Activated CD8-positive, alpha-beta T cell treated with anti-CD3 and anti-CD28 coated beads for 36 hours (primary cell): ENCODE data around the gene PPP4R1. TPM values are rescaled to one million over a fixed set of nuclear protein-coding genes. Genes with fewer than 3 reads are reported as not detected.

Source experiments
- ATAC-seq: fragments of 200-7000 bp; cut with Tn5 transposase; one replicate; pipeline ENCODE4 v1.10.0; 2021; ENCODE audit warnings: mild to moderate bottlenecking, moderate library complexity
- CTCF ChIA-PET: fragments of 350-600 bp; sonication (Branson Sonifier 250); formaldehyde crosslinking; loops from one replicate; lab custom pipeline; 2021; ENCODE audit warnings: antibody characterized with exemption; lab: Charles Lee
- POLR2A ChIA-PET: fragments of 350-600 bp; sonication (Branson Sonifier 250); formaldehyde crosslinking; loops from one replicate; lab custom pipeline; 2021; ENCODE audit warnings: antibody characterized with exemption; lab: Charles Lee
- DNase-seq: peaks from one replicate; pipeline ENCODE4 v3.0.0-alpha.2; 2020
- H3K27ac Mint-ChIP-seq: one replicate; pipeline ENCODE4 v1.8.0; 2021; ENCODE audit warnings: mild to moderate bottlenecking, mixed read lengths
- H3K27me3 Mint-ChIP-seq: one replicate; pipeline ENCODE4 v1.8.0; 2021; ENCODE audit warnings: mixed read lengths
- H3K36me3 Mint-ChIP-seq: one replicate; pipeline ENCODE4 v1.8.0; 2021; ENCODE audit warnings: low read depth, mixed read lengths
- H3K4me1 Mint-ChIP-seq: one replicate; pipeline ENCODE4 v1.8.0; 2021; ENCODE audit warnings: low read depth, mixed read lengths
- H3K4me3 Mint-ChIP-seq: one replicate; pipeline ENCODE4 v1.8.0; 2021; ENCODE audit warnings: mild to moderate bottlenecking, moderate library complexity, mixed read lengths
- H3K9me3 Mint-ChIP-seq: one replicate; pipeline ENCODE4 v1.8.0; 2021; ENCODE audit warnings: mixed read lengths
- CTCF ChIP-seq: fragments of 200-600 bp; IDR thresholded peaks from one replicate; pipeline ENCODE4 v1.8.0; 2022; ENCODE audit warnings: antibody characterized with exemption, mild to moderate bottlenecking
- intact Hi-C: fragments of 100-400 bp; cut with micrococcal nuclease; formaldehyde crosslinking; loops from one replicate; pipeline ENCODE4 v1.10.0; 2022
- total RNA-seq, 2 experiments: library from RNA; stranded (reverse); gene quantifications; one replicate each; pipeline ENCODE4 v1.2.3, GENCODE V29; 2021

PPP4R1 gene
- total RNA-seq, 2 experiments from 2014 or later: 31.4 to 31.7 TPM

GRCh38 chr18:9606039-9606438 is 8.3 kb downstream of the PPP4R1 start:
- CTCF ChIA-PET: interaction anchor here (1.0 kb wide), 1 partner anchor 10 kb away, joined by 3 read pairs; no protein-coding TSS in a partner anchor
- no peak for ATAC-seq
- no peak for TF ChIP-seq CTCF
- DNase-seq: no peak
- H3K9me3 Mint-ChIP-seq: peaks cover 2% of the 10 kb centered on the region
- H3K4me3 Mint-ChIP-seq: no peak overlapping the region
- H3K27ac Mint-ChIP-seq: no peak overlapping the region
- H3K4me1 Mint-ChIP-seq: peaks cover 32% of the 10 kb centered on the region
- POLR2A ChIA-PET: no interaction called here
- intact Hi-C loops: no loop called here
- peaks cover 8% of the 10 kb centered on the region for H3K36me3 Mint-ChIP-seq
- H3K27me3 Mint-ChIP-seq: no peaks in the 10 kb centered on the region

- ChIA-PET CTCF (no interaction called here), POLR2A (interaction anchor here (0.6 kb wide), 1 partner anchor 9 kb away, joined by 3 read pairs; no protein-coding TSS in a partner anchor)
- no peak for TF ChIP-seq CTCF
- peaks cover 26% of the 10 kb centered on the region for H3K4me1 Mint-ChIP-seq
- H3K36me3 Mint-ChIP-seq: peaks cover 10% of the 10 kb centered on the region
- H3K27me3 Mint-ChIP-seq: no peaks in the 10 kb centered on the region
- intact Hi-C loops: no loop called here
- DNase-seq: no peak
- H3K9me3 Mint-ChIP-seq: peaks cover 4% of the 10 kb centered on the region
- H3K4me3 Mint-ChIP-seq: no peak overlapping the region
- no peak overlapping the region for H3K27ac Mint-ChIP-seq
- no peak for ATAC-seq
These were observed 10.0 kb downstream of the PPP4R1 start for GRCh38 chr18:9604348-9604747.

GRCh38 chr18:9599328-9599727 is 15.0 kb downstream of the PPP4R1 start:
- ChIA-PET CTCF (no interaction called here), POLR2A (no interaction called here)
- Mint-ChIP-seq H3K4me3 (no peak overlapping the region), H3K36me3 (peaks cover 26% of the 10 kb centered on the region), H3K4me1 (peaks cover 27% of the 10 kb centered on the region), H3K9me3 (peaks cover 17% of the 10 kb centered on the region), H3K27ac (no peak overlapping the region), H3K27me3 (no peaks in the 10 kb centered on the region)
- intact Hi-C loops: no loop called here
- ATAC-seq (no peak), DNase-seq (no peak)
- no peak for TF ChIP-seq CTCF

- peaks cover 17% of the 10 kb centered on the region for H3K9me3 Mint-ChIP-seq
- H3K36me3 Mint-ChIP-seq: peaks cover 27% of the 10 kb centered on the region
- DNase-seq: no peak
- ChIA-PET CTCF (interaction anchor here (0.8 to 1.4 kb wide), 3 partner anchors 11 to 22 kb away, joined by 3 to 4 read pairs (median 3); no protein-coding TSS in a partner anchor), POLR2A (no interaction called here)
- no peak overlapping the region for H3K27ac Mint-ChIP-seq
- no peak for TF ChIP-seq CTCF
- intact Hi-C loops: no loop called here
- H3K4me1 Mint-ChIP-seq: peaks cover 23% of the 10 kb centered on the region
- H3K27me3 Mint-ChIP-seq: no peaks in the 10 kb centered on the region
- ATAC-seq: no peak
- H3K4me3 Mint-ChIP-seq: no peak overlapping the region
These were observed 16.8 kb downstream of the PPP4R1 start for GRCh38 chr18:9597609-9598008.

- H3K27ac Mint-ChIP-seq: no peak overlapping the region
- no peak for TF ChIP-seq CTCF
- intact Hi-C loops: no loop called here
- ATAC-seq: no peak
- H3K36me3 Mint-ChIP-seq: peaks cover 26% of the 10 kb centered on the region
- POLR2A ChIA-PET: no interaction called here
- no peak overlapping the region for H3K4me3 Mint-ChIP-seq
- CTCF ChIA-PET: interaction anchor here (0.8 to 1.4 kb wide), 3 partner anchors 11 to 22 kb away, joined by 3 to 4 read pairs (median 3); no protein-coding TSS in a partner anchor
- H3K27me3 Mint-ChIP-seq: no peaks in the 10 kb centered on the region
- H3K4me1 Mint-ChIP-seq: peaks cover 23% of the 10 kb centered on the region
- H3K9me3 Mint-ChIP-seq: peaks cover 17% of the 10 kb centered on the region
- no peak for DNase-seq
These were observed 17.4 kb downstream of the PPP4R1 start for GRCh38 chr18:9596843-9597526.
